GM18951 (cell line): ENCODE data around the gene BCL11B.
"Not testable (repeated sequence)": the region's sequence is repeated elsewhere in the genome, so short reads cannot be mapped to it uniquely, and the experiment has no call there.

Experiments
- POLR2A ChIP-seq: IDR thresholded peaks from 4 replicates; pipeline ENCODE4 v1.6.1; 2011; ENCODE audit warnings: mild to moderate bottlenecking; ENCODE audit not compliant: insufficient read length, insufficient read depth; ENCODE audit errors: extremely low read depth
- in situ Hi-C: fragments of 300-500 bp; cut with MboI; formaldehyde crosslinking; loops from one replicate; pipeline ENCODE4 v1.12.0; 2022; ENCODE audit warnings: low sequenced_read_pairs, mixed read lengths, inconsistent platforms; ENCODE audit not compliant: unreplicated experiment

Gene BCL11B

GRCh38 chr14:99233222-99234035, 38.6 kb downstream of the BCL11B start:
- in situ Hi-C loops = no loop called here
- TF ChIP-seq POLR2A = no peak

- in situ Hi-C loops = no loop called here
- no peak for TF ChIP-seq POLR2A
Measured at GRCh38 chr14:99232714-99233214, 39.2 kb downstream of the BCL11B start.

- TF ChIP-seq POLR2A = no peak
- in situ Hi-C loops = no loop called here
Measured at GRCh38 chr14:99231850-99232713, 39.9 kb downstream of the BCL11B start.

- in situ Hi-C loops = no loop called here
- TF ChIP-seq POLR2A = no peak
Measured at GRCh38 chr14:99231161-99231849, 40.7 kb downstream of the BCL11B start.

- in situ Hi-C loops = no loop called here
- TF ChIP-seq POLR2A = no peak
Measured at GRCh38 chr14:99230208-99231151, 41.5 kb downstream of the BCL11B start.

GRCh38 chr14:99229654-99230207, 42.3 kb downstream of the BCL11B start:
- no peak for TF ChIP-seq POLR2A
- in situ Hi-C loops = no loop called here

GRCh38 chr14:99228760-99229159, 43.2 kb downstream of the BCL11B start:
- in situ Hi-C loops = not testable (repeated sequence)

GRCh38 chr14:99226687-99227086, 45.3 kb downstream of the BCL11B start:
- in situ Hi-C loops = no loop called here
- TF ChIP-seq POLR2A = no peak

GRCh38 chr14:99225436-99226203, 46.4 kb downstream of the BCL11B start:
- in situ Hi-C loops = no loop called here
- TF ChIP-seq POLR2A = no peak

GRCh38 chr14:99224948-99225347, 47.0 kb downstream of the BCL11B start:
- in situ Hi-C loops = no loop called here
- TF ChIP-seq POLR2A = no peak
